Activated CD4-positive, alpha-beta memory T cell treated with anti-CD3 and anti-CD28 coated beads, Interleukin-2, amount 10 ng/mL, durations not matched to agents 7 days and 5 days (primary cell): ENCODE results near the gene ADGRA3. TPM values are rescaled to one million over a fixed set of nuclear protein-coding genes. Genes with fewer than 3 reads are reported as not detected.
A peak's percentile ranks its signal among the peaks of the same experiment; 100 is the strongest.
"Not testable (repeated sequence)": the region's sequence is repeated elsewhere in the genome, so short reads cannot be mapped to it uniquely, and the experiment has no call there.

ENCODE experiments used
- CTCF ChIA-PET: fragments of 350-600 bp; sonication (Branson Sonifier 250); formaldehyde crosslinking; loops from one replicate; lab custom pipeline; 2021; ENCODE audit warnings: antibody characterized with exemption, inconsistent platforms; lab: Charles Lee
- POLR2A ChIA-PET: fragments of 350-600 bp; sonication (Branson Sonifier 250); formaldehyde crosslinking; loops from one replicate; lab custom pipeline; 2021; ENCODE audit warnings: antibody characterized with exemption; lab: Charles Lee
- DNase-seq: peaks from one replicate; pipeline ENCODE4 v3.0.0-alpha.2; 2020
- H3K27ac Mint-ChIP-seq: one replicate; pipeline ENCODE4 v1.8.0; 2021; ENCODE audit warnings: mild to moderate bottlenecking, mixed read lengths
- H3K27me3 Mint-ChIP-seq: one replicate; pipeline ENCODE4 v1.8.0; 2021; ENCODE audit warnings: mixed read lengths
- H3K36me3 Mint-ChIP-seq: one replicate; pipeline ENCODE4 v1.8.0; 2021; ENCODE audit warnings: low read depth, mixed read lengths
- H3K4me1 Mint-ChIP-seq: one replicate; pipeline ENCODE4 v1.8.0; 2021; ENCODE audit warnings: mixed read lengths
- H3K4me3 Mint-ChIP-seq: one replicate; pipeline ENCODE4 v1.8.0; 2021; ENCODE audit warnings: mild to moderate bottlenecking, mixed read lengths
- H3K9me3 Mint-ChIP-seq: one replicate; pipeline ENCODE4 v1.8.0; 2021; ENCODE audit warnings: mixed read lengths
- total RNA-seq, 2 experiments: library from RNA; stranded (reverse); gene quantifications; one replicate each; pipeline ENCODE4 v1.2.3, GENCODE V29; 2021

ADGRA3 gene
- total RNA-seq, 2 experiments from 2014 or later: 0.18 to 0.50 TPM

DNA sequence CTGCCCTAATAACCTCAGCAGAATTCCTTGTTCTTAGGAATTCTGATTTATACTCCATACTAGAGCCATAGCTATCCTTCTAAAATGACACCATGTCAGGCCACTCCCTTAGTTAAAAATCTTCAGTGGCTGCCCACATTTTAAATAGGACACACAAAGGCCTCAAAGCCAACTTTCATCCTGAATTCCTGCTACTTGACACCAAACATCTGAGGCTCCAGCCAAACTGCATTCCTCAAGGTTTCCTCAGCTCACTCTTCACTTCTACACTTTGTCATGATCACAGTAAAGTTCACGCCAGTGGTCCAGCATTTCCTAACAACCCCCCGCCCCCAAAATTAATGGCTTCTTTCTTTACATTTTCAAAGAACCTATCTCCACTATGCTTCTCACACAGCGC, 124.3 kb downstream of the ADGRA3 start:
- Mint-ChIP-seq H3K4me3 (no peak overlapping the region), H3K9me3 (no peaks in the 10 kb centered on the region), H3K4me1 (no peaks in the 10 kb centered on the region), H3K36me3 (no peaks in the 10 kb centered on the region), H3K27ac (no peak overlapping the region), H3K27me3 (no peaks in the 10 kb centered on the region)
- CTCF ChIA-PET: interaction anchor here (5.2 kb wide), 1 partner anchor 602 kb away, joined by 75 read pairs; no protein-coding TSS in a partner anchor
- no peak for DNase-seq
- POLR2A ChIA-PET: no interaction called here

DNA sequence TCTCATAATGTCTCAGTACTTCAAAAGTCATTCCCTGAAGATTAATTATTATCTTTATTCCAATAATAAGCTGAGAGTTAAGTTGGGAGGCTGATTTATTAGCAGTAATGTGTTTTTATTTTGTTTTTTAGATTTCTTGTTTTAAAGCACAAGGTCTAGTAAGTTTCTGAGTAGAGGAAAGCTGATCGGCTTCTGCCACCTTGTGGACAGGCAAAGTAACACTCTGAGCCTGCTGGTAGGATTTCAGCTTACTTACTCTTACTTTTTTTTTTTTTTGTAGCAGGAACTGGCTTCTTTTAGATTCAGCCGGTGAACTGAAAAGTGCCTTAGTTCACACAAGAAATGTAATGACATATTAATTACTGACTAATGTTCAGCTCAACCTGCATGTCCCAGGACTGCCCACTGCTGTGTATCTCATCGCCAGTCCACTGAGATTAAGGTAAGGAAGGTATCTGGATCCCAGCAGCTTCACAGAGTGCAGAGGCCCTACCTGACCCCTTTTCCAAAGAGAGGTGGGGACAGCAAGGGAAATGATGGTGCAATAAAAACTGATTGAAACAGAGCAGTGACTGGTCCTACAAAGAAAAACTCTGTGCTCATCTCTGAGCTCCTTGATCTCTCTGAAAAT, 126.5 kb downstream of the ADGRA3 start:
- Mint-ChIP-seq H3K9me3 (no peaks in the 10 kb centered on the region), H3K27ac (no peak overlapping the region), H3K4me3 (no peak overlapping the region), H3K27me3 (no peaks in the 10 kb centered on the region), H3K4me1 (no peaks in the 10 kb centered on the region), H3K36me3 (no peaks in the 10 kb centered on the region)
- ChIA-PET CTCF (interaction anchor here (0.7 to 5.2 kb wide), 11 partner anchors 9 to 618 kb away, joined by 3 to 75 read pairs (median 3); no protein-coding TSS in a partner anchor), POLR2A (no interaction called here)
- DNase-seq: peak; percentile 18

DNA sequence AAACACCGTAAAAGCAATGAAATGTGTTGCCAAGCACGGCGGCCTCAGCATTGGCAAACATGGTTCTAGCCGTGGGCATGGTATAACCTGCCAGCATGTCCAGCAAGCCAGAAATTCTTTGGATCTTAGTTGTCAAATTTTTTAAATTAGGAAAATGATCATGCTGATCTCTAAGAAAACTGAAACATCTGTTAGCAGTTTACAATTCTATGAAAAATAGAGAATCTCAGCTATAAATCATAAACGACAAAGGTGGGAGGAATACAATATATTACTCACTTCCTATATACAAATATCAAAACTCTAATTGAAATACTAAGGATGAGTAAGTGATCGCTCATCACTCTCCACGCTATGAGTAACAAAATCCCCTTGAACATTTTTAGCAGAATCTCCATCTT, 130.3 kb downstream of the ADGRA3 start:
- POLR2A ChIA-PET: no interaction called here
- CTCF ChIA-PET: no interaction called here
- no peak overlapping the region for H3K27ac Mint-ChIP-seq
- H3K27me3 Mint-ChIP-seq: no peaks in the 10 kb centered on the region
- no peak overlapping the region for H3K4me3 Mint-ChIP-seq
- no peaks in the 10 kb centered on the region for H3K36me3 Mint-ChIP-seq
- H3K4me1 Mint-ChIP-seq: no peaks in the 10 kb centered on the region
- DNase-seq: no peak
- H3K9me3 Mint-ChIP-seq: no peaks in the 10 kb centered on the region

DNA sequence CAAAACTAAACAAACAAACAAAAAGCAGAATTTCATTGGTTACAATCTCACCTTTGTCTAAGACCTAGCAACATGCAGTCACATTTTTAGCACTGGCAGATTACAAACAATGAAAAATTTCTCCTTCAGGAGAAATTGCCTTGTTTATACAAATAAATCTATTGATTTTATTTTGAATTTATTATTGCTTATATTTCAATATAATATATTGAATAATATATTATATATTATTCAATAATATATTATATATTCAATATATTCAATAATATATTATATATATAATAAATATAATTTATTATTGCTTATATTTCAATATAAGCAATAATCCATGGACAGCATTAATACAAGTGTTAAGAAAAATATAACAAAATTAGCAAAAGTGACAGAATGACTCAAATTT, 131.7 kb downstream of the ADGRA3 start:
- Mint-ChIP-seq H3K4me1 (no peaks in the 10 kb centered on the region), H3K4me3 (no peak overlapping the region), H3K36me3 (no peaks in the 10 kb centered on the region), H3K27ac (no peak overlapping the region), H3K9me3 (no peaks in the 10 kb centered on the region), H3K27me3 (no peaks in the 10 kb centered on the region)
- CTCF ChIA-PET: no interaction called here
- POLR2A ChIA-PET: no interaction called here
- DNase-seq: no peak

DNA sequence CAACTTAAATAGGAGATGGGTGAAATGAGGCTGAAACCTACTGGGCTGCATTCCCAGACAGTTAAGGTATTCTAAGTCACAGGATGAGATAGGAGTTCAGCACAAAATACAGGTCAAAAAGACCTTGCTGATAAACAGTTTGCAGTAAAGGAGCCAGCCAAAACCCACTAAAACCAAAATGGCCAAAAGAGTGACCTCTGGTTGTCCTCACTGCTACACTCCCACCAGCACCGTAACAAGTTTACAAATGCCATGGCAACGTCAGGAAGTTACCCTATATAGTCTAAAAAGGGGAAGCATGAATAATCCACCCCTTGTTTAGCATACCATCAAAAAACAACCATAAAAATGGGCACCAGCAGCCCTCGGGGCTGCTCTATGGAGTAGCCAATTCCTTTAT, 133.7 kb downstream of the ADGRA3 start:
- H3K4me1 Mint-ChIP-seq: not testable (repeated sequence)

DNA sequence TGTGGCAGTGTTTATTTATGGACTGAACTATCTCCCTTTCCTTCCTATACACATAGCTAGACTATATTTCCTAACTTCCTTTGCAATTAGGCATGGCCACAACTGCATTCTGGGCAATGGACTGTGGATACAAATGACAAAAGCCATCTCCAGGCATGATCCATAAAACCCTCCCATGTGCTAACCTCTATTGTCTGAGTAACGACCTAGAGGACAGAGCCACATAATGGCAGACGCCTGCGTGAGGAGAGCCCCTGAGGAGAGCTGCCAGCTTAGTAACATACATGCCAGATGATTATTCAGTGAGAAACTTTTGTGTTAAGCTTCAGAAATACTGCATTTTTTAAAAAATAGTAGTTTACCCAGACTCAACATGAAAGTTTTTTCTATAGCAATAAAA, 142.9 kb downstream of the ADGRA3 start:
- H3K27me3 Mint-ChIP-seq: no peaks in the 10 kb centered on the region
- no peak overlapping the region for H3K27ac Mint-ChIP-seq
- no peak overlapping the region for H3K4me3 Mint-ChIP-seq
- no peaks in the 10 kb centered on the region for H3K4me1 Mint-ChIP-seq
- POLR2A ChIA-PET: no interaction called here
- no peaks in the 10 kb centered on the region for H3K36me3 Mint-ChIP-seq
- CTCF ChIA-PET: no interaction called here
- DNase-seq: no peak
- H3K9me3 Mint-ChIP-seq: peaks cover 2% of the 10 kb centered on the region

More for the DNA sequence above, 133.7 kb downstream of the ADGRA3 start:
- CTCF ChIA-PET, POLR2A ChIA-PET, H3K27me3 Mint-ChIP-seq, H3K9me3 Mint-ChIP-seq, H3K4me3 Mint-ChIP-seq, H3K27ac Mint-ChIP-seq, H3K36me3 Mint-ChIP-seq, DNase-seq: not testable (repeated sequence)

DNA sequence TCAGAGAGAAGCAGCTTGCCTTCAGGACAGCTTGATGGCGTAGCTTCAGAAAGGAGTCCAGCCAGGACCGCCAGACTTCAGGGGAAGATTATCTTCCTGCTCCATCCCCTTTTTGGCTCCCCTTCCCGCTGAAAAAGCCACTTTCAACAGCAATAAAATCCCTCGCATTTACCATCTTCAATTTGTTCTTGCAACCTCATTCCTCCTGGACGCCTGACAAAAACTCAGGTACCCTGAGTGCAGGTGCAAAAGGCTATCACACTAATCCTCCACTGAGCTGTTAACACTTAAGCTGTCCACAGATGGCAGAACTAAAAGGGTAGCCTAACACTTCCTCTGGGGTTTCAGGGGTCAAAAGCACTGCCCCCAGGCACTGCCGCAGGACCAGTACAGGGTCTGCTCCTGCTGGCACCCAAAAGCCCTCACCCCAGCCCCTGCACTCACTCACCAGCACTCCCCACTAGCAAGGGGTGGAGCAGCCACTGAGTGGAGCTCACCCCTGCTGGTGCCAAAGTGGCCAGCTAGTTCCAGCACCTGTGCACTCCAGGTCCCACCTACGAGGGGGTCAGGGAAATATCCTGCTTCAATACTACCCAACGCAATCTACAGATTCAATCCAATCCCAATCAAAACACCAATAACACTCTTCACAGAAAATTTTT, 145.8 kb downstream of the ADGRA3 start:
- Mint-ChIP-seq H3K9me3 (peaks cover 2% of the 10 kb centered on the region), H3K36me3 (no peaks in the 10 kb centered on the region), H3K27me3 (no peaks in the 10 kb centered on the region), H3K4me1 (no peaks in the 10 kb centered on the region), H3K4me3 (no peak overlapping the region), H3K27ac (no peak overlapping the region)
- DNase-seq: no peak
- POLR2A ChIA-PET: no interaction called here
- CTCF ChIA-PET: interaction anchor here (1.2 kb wide), 1 partner anchor 19 kb away, joined by 4 read pairs; no protein-coding TSS in a partner anchor

DNA sequence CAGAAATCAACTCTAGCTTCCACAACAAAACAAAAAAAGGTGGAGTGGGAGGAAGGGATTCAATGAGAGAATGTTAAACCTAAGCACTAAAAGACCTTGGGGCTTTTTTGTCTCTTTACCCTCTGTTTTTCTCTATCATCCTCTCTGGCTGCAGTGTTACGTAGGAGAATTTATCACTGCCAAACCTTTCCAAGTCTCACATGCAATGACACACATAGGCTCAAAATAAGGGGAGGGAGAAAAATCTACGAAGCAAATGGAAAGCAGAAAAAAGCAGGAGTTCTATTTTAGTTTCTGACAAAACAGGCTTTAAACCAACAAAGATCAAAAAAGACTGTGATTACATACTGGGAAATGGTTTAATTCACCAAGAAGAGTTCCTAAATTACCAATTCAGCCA, 152.1 kb downstream of the ADGRA3 start:
- Mint-ChIP-seq H3K9me3 (peaks cover 4% of the 10 kb centered on the region), H3K4me3 (no peak overlapping the region), H3K36me3 (no peaks in the 10 kb centered on the region), H3K27ac (no peak overlapping the region), H3K4me1 (no peaks in the 10 kb centered on the region), H3K27me3 (no peaks in the 10 kb centered on the region)
- ChIA-PET POLR2A (no interaction called here), CTCF (no interaction called here)
- no peak for DNase-seq

DNA sequence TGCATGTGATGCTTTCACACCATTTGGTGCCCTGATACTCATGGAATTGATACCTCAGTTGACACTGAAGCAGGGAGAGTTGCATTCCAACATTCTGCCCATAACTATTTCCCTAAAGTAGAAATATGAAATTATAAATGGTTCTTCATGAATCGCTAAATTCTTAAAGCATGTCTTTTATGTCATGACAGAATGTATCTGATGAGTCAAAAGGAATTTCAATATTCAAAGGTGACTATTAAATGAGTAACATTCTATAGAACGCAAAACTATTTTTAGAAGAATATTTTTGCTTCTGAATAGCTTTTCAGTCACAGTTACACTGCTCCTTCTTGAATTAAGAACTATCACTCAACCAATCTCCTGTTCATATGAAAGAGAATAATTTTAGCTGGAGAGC, 152.8 kb downstream of the ADGRA3 start:
- Mint-ChIP-seq H3K4me1 (no peaks in the 10 kb centered on the region), H3K9me3 (peaks cover 4% of the 10 kb centered on the region), H3K27ac (no peak overlapping the region), H3K4me3 (no peak overlapping the region), H3K27me3 (no peaks in the 10 kb centered on the region), H3K36me3 (no peaks in the 10 kb centered on the region)
- DNase-seq: no peak
- ChIA-PET POLR2A (no interaction called here), CTCF (no interaction called here)

DNA sequence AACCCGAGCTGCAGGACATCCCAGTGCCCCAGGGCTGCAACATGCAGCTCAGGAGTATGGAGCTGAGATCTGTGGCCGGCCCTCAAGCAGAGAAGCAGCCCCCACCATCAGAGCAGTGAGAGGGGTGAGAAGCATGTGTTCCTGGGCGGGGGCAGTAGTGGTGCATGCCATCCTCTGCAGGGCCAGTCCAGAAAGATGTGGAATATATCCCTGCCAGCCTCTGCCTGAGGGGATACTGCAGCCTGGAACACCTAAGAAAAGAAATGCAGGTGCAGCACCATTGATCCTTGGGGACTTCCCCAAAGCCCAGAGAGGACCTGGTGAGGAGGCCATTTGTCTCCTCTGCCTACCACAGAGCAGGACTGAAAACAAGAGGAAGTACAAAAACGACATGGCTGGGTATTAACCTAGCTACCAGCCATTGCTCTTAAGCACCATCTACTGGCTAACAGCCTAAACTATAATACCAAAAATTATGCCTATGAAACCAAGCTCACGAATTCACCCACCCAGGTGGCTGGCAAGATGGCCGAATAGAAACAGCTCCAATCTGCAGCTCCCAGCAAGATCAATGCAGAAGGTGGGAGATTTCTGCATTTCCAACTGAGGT, 158.8 kb downstream of the ADGRA3 start:
- peaks cover 14% of the 10 kb centered on the region for H3K9me3 Mint-ChIP-seq
- H3K27me3 Mint-ChIP-seq: no peaks in the 10 kb centered on the region
- no peak for DNase-seq
- no peaks in the 10 kb centered on the region for H3K36me3 Mint-ChIP-seq
- no peak overlapping the region for H3K27ac Mint-ChIP-seq
- no peak overlapping the region for H3K4me3 Mint-ChIP-seq
- POLR2A ChIA-PET: no interaction called here
- H3K4me1 Mint-ChIP-seq: no peaks in the 10 kb centered on the region
- CTCF ChIA-PET: interaction anchor here (0.9 kb wide), 1 partner anchor 568 kb away, joined by 4 read pairs; no protein-coding TSS in a partner anchor

DNA sequence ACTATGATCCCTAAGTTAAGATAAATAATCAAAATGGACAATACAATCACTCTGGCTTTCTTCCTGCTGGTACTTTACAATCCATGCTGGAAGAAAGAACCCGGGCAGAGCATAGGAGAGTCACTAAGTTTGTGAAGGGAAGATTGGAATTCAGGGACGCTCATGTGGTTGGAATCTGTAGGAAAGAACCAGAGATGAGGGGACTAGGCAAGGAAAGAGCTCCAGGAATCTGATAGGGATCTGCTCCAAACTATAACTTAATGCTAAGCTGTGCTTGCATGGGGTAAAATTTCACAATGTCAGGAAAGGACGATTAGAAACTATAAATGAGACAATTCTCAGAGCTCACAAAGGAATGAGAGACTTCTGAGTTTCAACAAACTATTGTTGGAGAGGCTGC, 167.5 kb downstream of the ADGRA3 start:
- Mint-ChIP-seq H3K27ac (no peak overlapping the region), H3K4me3 (no peak overlapping the region), H3K9me3 (peaks cover 15% of the 10 kb centered on the region), H3K36me3 (no peaks in the 10 kb centered on the region), H3K27me3 (no peaks in the 10 kb centered on the region), H3K4me1 (no peaks in the 10 kb centered on the region)
- ChIA-PET CTCF (no interaction called here), POLR2A (no interaction called here)
- DNase-seq: no peak

DNA sequence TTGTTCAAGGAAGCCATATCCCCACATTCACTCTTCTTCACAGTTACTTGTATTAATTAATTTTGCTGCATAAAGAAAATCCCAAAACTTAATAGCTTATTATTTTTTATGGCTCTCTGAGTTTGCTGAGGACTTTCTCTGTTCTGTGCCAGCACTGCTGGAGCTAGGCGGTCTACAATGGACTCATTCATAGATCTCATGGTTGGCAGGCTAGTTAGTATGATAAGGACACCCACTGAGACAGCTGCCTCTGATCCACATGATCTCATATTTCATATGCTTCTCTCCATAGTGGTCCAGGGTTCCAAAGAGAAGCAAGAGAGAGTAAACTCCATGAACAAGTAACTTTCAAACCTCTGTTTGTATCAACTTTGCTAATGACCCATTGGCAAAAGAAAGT, 170.2 kb downstream of the ADGRA3 start:
- Mint-ChIP-seq H3K36me3 (no peaks in the 10 kb centered on the region), H3K27me3 (no peaks in the 10 kb centered on the region), H3K4me1 (no peaks in the 10 kb centered on the region), H3K9me3 (peaks cover 8% of the 10 kb centered on the region), H3K4me3 (no peak overlapping the region), H3K27ac (no peak overlapping the region)
- CTCF ChIA-PET: no interaction called here
- DNase-seq: no peak
- POLR2A ChIA-PET: no interaction called here

DNA sequence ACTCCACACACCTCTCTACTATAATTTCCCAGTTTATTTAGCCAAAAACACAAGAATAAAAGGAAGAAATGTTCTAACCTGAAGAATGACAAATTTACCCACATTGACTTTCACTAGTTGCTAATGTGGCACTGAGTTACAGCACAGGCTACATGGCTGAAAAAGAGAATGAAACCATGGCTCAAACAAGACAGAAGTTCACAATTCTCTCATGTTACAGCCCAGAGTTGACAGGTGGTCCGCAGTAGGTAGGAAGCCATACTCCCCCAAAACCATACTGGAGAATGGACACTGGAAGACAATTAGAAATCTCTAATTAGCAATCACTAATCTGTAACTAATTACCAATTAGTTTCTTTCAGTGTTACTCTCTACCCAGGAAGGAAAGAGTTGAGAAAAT, 170.8 kb downstream of the ADGRA3 start:
- Mint-ChIP-seq H3K36me3 (no peaks in the 10 kb centered on the region), H3K9me3 (peaks cover 7% of the 10 kb centered on the region), H3K4me1 (no peaks in the 10 kb centered on the region), H3K4me3 (no peak overlapping the region), H3K27ac (no peak overlapping the region), H3K27me3 (no peaks in the 10 kb centered on the region)
- POLR2A ChIA-PET: no interaction called here
- no peak for DNase-seq
- CTCF ChIA-PET: no interaction called here
